Measurements from ENCODE around the gene CYTL1. TPM values are rescaled to one million over a fixed set of nuclear protein-coding genes. Genes with fewer than 3 reads are reported as not detected.

The CYTL1 gene
- polyA plus RNA-seq, 1 donor from 2014 or later = not detected

DNA sequence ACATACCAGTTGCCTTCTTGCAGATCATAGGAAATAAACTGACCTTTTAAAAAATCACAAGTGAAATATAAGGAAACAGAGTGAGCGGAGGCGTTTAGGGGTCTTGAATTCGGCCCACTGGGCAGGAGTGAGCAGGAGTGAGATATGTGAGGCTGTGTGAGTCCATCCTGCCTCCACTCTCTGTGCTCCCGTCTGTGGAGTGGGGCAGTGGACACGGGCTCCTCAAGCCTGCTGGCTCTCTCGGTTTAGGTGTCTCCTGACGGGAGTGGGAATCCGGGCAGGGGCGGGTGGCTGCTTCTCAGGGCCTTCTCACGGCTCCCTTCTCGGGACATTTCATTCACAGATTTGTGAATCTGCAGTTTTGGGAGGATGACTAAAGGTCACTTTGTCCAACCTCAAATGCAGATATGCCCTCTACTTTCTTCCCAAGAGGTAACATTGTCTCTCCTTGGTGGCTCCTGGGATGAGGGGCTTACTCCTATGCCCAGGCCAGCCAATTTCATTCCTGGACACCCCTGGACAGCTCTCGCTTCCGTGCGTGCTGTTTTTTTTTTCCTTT, 27.6 kb downstream of the CYTL1 start:
- no peaks in the 10 kb centered on the region for H3K9me3 ChIP-seq (ENCODE audit: low read length)
- H3K9ac ChIP-seq (ENCODE audit: low read length) = no peak overlapping the region
- no peak overlapping the region for H2AFZ ChIP-seq (ENCODE audit: low read depth, low read length)
- H3K79me2 ChIP-seq (replicated peaks; ENCODE audit: insufficient read depth, low read length) = no peaks in the 10 kb centered on the region
- no peaks in the 10 kb centered on the region for H4K20me1 ChIP-seq (ENCODE audit: insufficient read depth)
- H3K27me3 ChIP-seq (ENCODE audit: insufficient read depth, low read depth, low read length) = no peaks in the 10 kb centered on the region
- H3K4me2 ChIP-seq (ENCODE audit: low read length) = no peak overlapping the region
- no peak overlapping the region for H3K27ac ChIP-seq (ENCODE audit: low read length)
- H3K4me3 ChIP-seq (ENCODE audit: low read length) = no peak overlapping the region
- H3K36me3 ChIP-seq (ENCODE audit: insufficient read depth, low read length) = no peaks in the 10 kb centered on the region
- no peaks in the 10 kb centered on the region for H3K9me2 ChIP-seq (ENCODE audit: insufficient read depth, low read length)
- no peaks in the 10 kb centered on the region for H3F3A ChIP-seq (ENCODE audit: insufficient read depth, low read length, poor library complexity, severe bottlenecking)
- TF ChIP-seq EP300 (conservative IDR thresholded peaks at IDR 0.05; ENCODE audit: poor library complexity, severe bottlenecking) (no peak), POLR2AphosphoS5 (IDR thresholded peaks at IDR 0.05) (no peak), CTCF (IDR thresholded peaks at IDR 0.05; ENCODE audit: poor library complexity, severe bottlenecking) (no peak), TAF1 (IDR thresholded peaks at IDR 0.05; ENCODE audit: low read depth) (no peak), EZH2 (IDR thresholded peaks at IDR 0.05; ENCODE audit: borderline replicate concordance, insufficient read depth, low read length, poor library complexity, severe bottlenecking) (no peak), MXI1 (conservative IDR thresholded peaks at IDR 0.05; ENCODE audit: poor library complexity, severe bottlenecking) (no peak), RAD21 (conservative IDR thresholded peaks at IDR 0.05) (no peak), SMC3 (conservative IDR thresholded peaks at IDR 0.05; ENCODE audit: poor library complexity) (no peak)
- TF ChIP-seq, protein P1, sequence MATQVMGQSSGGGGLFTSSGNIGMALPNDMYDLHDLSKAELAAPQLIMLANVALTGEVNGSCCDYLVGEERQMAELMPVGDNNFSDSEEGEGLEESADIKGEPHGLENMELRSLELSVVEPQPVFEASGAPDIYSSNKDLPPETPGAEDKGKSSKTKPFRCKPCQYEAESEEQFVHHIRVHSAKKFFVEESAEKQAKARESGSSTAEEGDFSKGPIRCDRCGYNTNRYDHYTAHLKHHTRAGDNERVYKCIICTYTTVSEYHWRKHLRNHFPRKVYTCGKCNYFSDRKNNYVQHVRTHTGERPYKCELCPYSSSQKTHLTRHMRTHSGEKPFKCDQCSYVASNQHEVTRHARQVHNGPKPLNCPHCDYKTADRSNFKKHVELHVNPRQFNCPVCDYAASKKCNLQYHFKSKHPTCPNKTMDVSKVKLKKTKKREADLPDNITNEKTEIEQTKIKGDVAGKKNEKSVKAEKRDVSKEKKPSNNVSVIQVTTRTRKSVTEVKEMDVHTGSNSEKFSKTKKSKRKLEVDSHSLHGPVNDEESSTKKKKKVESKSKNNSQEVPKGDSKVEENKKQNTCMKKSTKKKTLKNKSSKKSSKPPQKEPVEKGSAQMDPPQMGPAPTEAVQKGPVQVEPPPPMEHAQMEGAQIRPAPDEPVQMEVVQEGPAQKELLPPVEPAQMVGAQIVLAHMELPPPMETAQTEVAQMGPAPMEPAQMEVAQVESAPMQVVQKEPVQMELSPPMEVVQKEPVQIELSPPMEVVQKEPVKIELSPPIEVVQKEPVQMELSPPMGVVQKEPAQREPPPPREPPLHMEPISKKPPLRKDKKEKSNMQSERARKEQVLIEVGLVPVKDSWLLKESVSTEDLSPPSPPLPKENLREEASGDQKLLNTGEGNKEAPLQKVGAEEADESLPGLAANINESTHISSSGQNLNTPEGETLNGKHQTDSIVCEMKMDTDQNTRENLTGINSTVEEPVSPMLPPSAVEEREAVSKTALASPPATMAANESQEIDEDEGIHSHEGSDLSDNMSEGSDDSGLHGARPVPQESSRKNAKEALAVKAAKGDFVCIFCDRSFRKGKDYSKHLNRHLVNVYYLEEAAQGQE (IDR thresholded peaks at IDR 0.05; ENCODE audit: borderline replicate concordance) = no peak

DNA sequence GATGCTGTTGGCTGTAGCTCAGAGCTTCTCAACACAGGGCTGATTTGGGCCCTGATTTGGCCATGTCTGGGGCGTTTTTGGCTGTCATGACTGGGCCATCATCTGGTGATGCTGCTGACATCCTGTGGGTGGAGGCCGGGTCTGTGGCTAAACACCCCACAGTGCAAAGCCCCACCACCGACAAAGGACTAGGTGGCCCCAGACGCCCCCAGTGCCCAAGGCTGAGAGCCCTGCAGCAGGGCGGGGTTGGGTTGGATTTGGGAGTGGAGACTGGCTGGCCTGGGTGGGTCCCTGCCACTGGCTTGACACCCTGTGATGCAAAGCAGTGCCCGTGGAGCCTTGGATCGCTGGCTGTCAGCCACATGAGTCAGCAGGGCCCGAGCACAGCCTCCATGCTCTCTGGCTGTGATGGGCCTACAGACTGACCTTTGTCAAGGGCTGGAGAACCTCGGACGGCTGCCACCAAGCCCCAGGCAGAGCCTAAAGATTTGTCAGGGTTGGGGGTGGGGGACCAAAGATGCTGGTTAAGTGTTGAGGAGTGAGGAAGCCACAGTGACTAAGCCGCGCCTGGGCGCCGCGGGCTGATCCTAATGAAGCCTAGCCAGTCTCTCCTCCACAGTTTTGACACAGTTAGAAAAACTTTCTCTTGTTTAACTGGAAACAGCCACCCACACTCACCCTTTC, 28.3 kb downstream of the CYTL1 start:
- H3K36me3 ChIP-seq (ENCODE audit: insufficient read depth, low read length) = no peaks in the 10 kb centered on the region
- TF ChIP-seq CTCF (IDR thresholded peaks at IDR 0.05; ENCODE audit: poor library complexity, severe bottlenecking) (no peak), SMC3 (conservative IDR thresholded peaks at IDR 0.05; ENCODE audit: poor library complexity) (no peak), EP300 (conservative IDR thresholded peaks at IDR 0.05; ENCODE audit: poor library complexity, severe bottlenecking) (no peak), TAF1 (IDR thresholded peaks at IDR 0.05; ENCODE audit: low read depth) (no peak), RAD21 (conservative IDR thresholded peaks at IDR 0.05) (no peak), EZH2 (IDR thresholded peaks at IDR 0.05; ENCODE audit: borderline replicate concordance, insufficient read depth, low read length, poor library complexity, severe bottlenecking) (no peak), POLR2AphosphoS5 (IDR thresholded peaks at IDR 0.05) (no peak), MXI1 (conservative IDR thresholded peaks at IDR 0.05; ENCODE audit: poor library complexity, severe bottlenecking) (no peak)
- TF ChIP-seq, protein P1 (IDR thresholded peaks at IDR 0.05; ENCODE audit: borderline replicate concordance) = no peak
- H3F3A ChIP-seq (ENCODE audit: insufficient read depth, low read length, poor library complexity, severe bottlenecking) = no peaks in the 10 kb centered on the region
- no peaks in the 10 kb centered on the region for H3K79me2 ChIP-seq (replicated peaks; ENCODE audit: insufficient read depth, low read length)
- no peaks in the 10 kb centered on the region for H3K9me3 ChIP-seq (ENCODE audit: low read length)
- H3K9me2 ChIP-seq (ENCODE audit: insufficient read depth, low read length) = no peaks in the 10 kb centered on the region
- H3K27me3 ChIP-seq (ENCODE audit: insufficient read depth, low read depth, low read length) = no peaks in the 10 kb centered on the region
- no peak overlapping the region for H3K27ac ChIP-seq (ENCODE audit: low read length)
- no peak overlapping the region for H2AFZ ChIP-seq (ENCODE audit: low read depth, low read length)
- no peaks in the 10 kb centered on the region for H4K20me1 ChIP-seq (ENCODE audit: insufficient read depth)
- no peak overlapping the region for H3K4me2 ChIP-seq (ENCODE audit: low read length)
- H3K9ac ChIP-seq (ENCODE audit: low read length) = no peak overlapping the region
- H3K4me3 ChIP-seq (ENCODE audit: low read length) = no peak overlapping the region
